HTR-8/SVneo (cell line): ENCODE data around the gene TP73.
"Not testable (repeated sequence)": the region's sequence is repeated elsewhere in the genome, so short reads cannot be mapped to it uniquely, and the experiment has no call there.

Experiments
- DNase-seq: peaks from one replicate; pipeline ENCODE4 v3.0.0; 2011; ENCODE audit warnings: low spot score, mixed read lengths; ENCODE audit not compliant: insufficient read length
- FAIRE-seq: peaks from 2 replicates; lab custom pipeline; 2011; peaks lifted over from hg19 to GRCh38; lab: Jason Lieb, UNC

TP73 gene

DNA sequence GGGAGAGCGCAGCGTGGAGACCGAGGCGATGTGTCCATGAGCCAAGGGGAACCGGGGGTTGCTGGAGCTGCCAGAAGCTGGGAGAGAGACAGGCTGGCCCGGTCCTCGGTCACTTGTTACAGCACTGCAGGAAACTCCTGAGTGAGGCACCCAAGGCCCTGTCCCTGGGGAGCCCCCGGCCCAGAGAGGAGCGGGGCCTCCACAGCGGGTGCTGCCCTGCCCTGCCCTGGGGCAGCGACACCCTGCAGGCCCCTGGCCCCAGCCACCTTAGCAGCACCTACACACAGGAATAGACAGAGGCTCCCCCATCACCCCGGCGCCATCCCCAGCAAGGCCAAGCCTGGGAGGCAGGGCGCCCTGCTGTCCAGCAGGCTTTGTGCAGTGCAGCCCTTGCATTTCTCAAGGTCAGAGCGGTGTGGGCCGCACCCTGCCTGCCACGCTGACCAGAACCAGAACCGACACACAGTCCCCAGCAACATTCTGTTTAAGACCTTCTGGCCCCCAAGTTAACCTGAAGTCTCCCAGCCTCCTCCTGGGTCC lies 34.4 kb upstream of the TP73 start:
- DNase-seq (no peak), FAIRE-seq (no peak)

DNA sequence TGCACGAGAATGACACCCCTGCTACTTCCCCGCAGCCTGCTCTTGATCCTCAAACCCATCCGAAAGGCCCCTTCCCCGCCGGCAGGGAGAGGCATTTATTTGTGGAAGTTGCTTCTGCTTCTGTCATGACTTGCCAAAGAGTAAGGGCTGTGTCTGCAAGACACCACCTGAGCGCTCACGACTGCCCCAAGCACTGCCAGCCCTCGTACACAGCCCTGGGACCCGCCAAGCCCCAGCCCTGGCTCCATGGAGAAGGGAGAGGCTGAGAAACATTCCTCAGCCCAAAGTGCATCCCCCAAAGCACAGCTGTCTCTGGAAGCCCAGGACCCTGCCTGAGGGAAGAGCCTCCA lies 33.8 kb upstream of the TP73 start:
- DNase-seq: no peak
- no peak for FAIRE-seq

DNA sequence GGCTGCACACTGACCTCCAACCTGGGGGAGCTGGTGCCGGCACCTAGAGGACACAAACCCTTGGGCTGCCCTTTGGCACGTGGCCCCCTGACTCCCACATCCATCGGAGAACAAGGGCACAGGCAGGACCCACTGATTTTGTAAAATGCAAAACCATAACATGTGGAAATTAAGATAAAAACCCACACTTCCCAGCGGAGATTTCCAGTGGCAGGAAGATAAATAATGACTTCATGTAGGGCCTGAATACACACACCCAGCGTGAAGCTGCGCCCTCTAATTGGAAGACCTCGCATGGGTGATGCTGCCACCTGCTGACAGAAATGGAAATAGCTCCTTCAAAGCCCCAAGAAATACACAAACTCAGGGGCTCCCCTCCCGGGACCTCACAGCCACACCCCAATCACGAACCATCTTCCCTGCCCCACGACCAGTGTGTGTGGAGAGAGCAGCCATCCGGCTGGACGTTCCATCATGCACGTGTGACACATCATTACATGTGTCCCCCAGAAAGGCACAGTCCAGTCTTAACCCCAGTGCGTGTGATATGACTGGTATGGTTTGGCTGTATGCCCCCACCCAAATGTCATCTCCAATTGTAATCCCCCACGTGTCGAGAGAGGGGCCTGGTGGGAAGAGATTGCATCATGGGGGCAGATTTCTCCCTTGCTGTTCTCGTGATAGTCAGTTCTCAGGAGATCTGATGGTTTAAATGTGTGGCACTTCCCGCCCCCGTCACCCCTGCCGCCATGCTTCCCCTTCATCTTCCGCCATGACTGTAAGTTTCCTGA lies 33.2 kb upstream of the TP73 start:
- peak; percentile 13 for FAIRE-seq

DNA sequence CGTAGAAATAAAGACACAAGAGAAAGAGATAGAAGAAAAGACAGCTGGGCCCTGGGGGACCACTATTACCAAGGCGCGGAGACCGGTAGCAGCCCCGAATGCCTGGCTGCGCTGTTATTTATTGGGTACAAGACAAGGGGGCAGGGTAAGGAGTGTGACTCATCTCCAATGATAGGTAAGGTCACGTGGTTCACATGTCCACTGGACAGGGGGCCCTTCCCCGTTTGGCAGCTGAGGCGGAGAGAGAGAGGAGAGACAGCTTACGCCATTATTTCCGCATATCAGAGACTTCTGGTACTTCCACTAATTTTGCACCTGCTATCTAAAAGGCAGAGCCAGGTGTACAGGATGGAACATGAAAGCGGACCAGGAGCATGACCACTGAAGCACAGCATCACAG lies 31.6 kb upstream of the TP73 start:
- FAIRE-seq: no peak
- no peak for DNase-seq

More for the DNA sequence above, 33.2 kb upstream of the TP73 start:
- peak; percentile 75 for DNase-seq

DNA sequence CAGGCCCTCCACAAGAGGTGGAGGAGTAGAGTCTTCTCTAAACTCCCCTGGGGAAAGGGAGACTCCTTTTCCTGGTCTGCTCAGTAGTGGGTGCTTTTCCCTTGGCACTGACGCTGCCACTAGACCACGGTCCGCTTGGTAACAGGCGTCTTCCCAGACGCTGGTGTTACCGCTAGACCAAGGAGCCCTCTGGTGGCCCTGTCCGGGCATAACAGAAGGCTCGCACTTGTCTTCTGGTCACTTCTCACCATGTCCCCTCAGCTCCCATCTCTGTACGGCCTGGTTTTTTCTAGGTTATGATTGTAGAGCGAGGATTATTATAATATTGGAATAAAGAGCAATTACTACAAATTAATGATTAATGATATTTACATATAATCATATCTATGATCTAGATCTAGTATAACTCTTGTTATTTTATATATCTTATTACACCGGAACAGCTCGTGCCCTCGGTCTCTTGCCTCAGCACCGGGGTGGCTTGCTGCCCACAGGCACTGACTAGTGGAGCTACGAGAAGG lies 31.1 kb upstream of the TP73 start:
- DNase-seq, FAIRE-seq: not testable (repeated sequence)

DNA sequence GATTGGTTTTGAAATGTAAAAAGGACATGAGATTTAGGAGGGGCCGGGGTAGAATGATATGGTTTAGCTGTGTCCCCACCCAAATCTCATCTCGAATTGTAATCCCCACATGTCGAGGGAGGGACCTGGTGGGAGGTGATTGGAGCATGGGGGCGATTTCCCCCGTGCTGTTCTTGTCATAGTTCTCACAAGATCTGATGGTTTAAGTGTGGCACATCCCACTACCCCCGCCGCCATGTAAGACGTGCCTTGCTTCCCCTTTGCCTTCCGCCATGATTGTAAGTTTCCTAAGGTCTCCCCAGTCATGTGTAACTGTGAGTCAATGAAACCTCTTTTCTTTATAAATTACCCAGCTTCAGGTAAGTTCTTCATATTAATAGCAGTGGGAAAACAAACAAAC lies 30.2 kb upstream of the TP73 start:
- DNase-seq, FAIRE-seq: not testable (repeated sequence)

DNA sequence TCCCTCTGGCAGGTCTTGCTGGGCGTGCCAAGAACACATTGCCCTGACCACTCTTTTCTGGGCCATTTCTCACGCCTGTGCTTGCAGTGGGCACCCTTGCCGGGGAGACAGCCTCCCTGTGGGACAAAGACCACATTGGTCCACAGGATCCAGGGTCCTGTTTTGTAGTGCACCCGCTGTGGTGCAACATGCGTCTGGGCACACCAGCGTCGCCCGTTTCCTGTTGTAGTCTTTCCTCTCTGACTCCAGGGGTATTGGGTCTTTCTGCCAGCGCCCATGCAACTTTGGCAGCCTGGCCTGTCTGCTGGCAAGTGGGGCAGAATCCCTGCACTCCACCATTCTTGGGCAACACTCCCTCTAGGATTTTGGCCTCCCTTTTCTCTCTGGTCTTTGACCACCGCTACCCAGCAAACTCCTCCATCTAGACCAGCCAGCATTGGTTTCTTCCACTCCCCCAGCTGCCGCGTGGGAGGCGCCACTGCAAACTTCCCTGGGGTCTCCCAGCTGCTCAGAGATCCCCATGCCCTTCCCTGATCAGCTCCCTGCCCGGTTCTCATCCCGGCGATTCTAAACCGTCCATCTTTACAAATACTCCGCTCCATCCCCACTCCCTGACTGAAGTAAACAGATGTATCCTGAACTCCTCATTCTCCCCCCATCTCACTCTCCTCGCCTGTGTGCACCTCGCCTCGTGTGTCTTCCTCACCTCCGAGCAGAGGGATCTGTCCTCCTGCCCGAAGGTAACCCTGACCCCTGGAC lies 28.7 kb upstream of the TP73 start:
- no peak for DNase-seq
- FAIRE-seq: no peak

DNA sequence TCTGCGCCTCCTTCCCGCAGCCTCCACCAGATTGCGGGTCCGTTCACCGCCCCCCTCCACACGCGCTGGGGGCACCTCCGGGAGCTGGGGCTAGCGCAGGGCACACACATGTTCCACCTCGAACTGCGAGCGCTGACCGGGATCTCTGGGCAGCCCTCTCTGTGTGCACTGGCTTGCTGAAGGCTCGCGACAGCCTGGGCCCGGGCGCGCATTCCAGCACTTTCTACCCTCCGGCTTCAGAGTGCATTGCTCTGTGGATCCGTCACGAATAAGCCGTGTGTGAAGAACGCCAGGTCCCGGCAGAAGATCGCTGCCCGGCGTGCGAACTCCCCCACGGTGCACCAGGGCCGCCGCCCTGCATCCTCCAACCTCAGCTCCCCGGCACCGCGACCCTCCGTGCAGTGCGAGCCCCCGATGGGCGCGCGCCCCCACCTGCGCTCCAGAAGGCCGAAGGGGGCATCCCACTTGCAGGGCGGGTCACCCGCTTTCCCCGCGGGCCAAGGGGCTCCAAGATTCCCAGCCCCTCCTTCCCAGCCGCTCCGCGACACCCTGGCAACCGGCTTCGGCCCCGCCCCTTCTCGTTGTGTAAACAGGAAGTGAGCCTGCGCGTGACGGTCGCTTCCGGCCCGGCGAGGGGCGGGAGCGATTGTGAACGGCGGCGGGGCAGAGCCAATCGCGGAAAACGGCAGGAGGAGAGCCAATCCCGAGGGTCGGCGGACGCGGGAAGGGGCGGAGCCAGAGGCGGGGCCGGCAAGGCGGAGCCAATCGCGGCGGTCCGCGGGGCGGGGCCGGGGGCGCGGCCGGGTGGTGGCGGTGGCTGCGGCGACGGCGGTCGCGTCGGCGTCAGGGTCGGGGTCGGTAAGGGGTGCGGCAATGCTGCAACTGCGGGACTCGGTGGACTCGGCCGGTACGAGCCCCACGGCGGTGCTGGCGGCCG lies 27.8 kb upstream of the TP73 start, which contains the start of gene TPRG1L:
Gene TPRG1L, plus strand, starts transcription at position 816 of the 937 bp plus-strand sequence. Its CDS starts 58 bp downstream, at position 874.
- FAIRE-seq: peak; percentile 93

DNA sequence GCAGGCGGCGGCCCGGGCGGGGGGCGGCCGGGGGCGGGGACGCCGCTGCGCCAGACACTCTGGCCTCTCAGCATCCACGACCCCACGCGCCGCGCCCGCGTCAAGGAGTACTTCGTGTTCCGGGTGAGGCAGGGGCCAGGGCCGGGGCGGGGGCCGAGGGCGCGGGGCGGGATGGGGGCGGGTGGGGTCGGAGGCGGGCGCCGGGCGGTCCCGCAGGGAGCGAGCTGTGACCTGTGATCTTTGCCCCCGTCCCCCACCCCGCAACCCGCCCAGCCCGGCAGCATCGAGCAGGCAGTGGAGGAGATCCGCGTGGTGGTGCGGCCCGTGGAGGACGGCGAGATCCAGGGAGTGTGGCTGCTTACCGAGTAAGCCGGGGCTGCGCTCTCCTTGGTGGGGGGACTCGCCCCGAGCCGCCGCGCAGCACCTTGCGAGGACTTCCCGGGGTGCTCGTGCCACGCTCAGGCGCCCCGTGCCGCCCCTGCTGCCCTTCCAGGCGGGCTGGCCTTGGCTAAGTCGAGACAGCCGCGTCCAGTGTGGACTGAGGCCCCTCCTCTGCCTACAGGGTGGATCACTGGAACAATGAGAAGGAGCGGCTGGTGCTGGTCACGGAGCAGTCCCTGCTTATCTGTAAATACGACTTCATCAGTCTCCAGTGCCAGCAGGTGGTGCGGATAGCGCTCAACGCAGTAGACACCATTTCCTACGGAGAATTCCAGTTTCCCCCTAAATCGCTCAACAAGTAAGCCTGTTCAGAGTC lies 27.0 kb upstream of the TP73 start:
- FAIRE-seq: peak; percentile 38
- DNase-seq: peak; percentile 45

More for the DNA sequence above, 27.8 kb upstream of the TP73 start, which contains the start of gene TPRG1L:
- peak; percentile 96 for DNase-seq

DNA sequence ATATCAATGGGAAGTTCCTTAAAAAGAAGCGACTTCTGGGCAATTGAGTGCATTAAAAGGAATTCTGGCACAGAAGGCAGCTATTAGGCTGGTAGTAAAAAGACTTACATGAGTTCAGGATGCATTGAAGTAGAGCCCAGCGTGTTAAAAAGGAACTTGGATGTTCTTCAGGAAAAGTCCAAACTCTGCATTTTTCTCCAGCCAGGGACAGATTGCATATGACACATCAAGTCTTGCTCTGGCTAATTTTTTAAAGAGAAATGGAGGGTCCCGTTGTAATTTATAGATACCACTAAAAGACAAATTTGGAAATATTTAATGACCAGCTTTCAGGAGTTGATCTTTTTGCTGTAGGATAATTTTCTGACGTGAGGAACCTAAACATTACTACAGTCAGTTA lies 26.3 kb upstream of the TP73 start:
- DNase-seq: no peak
- FAIRE-seq: no peak

DNA sequence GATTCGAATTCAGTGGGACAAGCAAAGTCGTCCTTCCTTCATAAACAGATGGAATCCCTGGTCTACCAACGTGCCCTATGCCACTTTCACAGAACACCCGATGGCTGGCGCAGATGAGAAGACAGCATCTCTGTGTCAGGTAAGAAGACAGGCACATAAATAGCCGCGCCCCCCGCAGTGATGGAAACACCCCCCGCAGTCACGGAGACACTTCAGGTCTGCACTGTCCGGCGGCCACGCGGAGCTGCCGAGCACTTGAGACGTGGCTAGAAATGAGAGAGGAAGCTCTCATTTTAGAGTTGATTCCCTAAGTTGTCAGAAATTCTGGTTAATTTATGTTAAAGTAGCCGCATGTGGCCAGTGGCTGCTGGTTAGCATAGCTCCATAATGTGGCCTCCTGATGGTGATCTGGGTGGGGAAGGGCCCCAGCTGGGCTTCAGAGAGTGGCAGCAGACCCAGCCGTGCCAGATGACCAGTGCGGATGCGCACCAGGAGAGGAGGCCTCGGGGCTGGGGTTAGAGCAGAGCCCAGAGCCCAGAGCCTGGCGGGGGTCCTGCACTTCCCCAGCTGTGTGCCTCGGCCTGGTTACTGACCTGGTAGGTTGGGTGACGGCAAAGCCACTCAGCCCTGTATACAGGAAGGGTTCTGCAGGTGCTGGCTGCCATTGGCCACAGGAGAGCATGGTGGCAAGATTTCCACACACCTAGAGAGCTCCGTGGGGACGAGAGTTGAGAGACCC lies 24.6 kb upstream of the TP73 start:
- FAIRE-seq: no peak

DNA sequence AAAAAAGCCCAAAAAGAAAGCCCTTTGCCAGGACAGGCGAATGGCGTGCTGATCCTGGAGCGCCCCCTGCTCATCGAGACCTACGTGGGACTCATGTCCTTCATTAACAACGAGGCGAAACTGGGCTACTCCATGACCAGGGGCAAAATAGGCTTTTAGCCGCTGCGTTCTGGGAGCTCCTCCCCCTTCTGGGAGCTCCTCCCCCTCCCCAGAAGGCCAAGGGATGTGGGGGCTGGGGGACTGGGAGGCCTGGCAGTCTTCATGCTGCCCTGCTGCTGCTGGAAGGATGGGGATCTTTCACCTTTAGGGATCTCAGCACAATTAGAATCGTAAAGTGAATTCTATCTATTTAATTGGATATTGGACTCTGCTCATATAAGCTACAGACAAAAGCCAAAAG lies 23.9 kb upstream of the TP73 start:
- DNase-seq (no peak), FAIRE-seq (no peak)

More for the DNA sequence above, 24.6 kb upstream of the TP73 start:
- DNase-seq: no peak

DNA sequence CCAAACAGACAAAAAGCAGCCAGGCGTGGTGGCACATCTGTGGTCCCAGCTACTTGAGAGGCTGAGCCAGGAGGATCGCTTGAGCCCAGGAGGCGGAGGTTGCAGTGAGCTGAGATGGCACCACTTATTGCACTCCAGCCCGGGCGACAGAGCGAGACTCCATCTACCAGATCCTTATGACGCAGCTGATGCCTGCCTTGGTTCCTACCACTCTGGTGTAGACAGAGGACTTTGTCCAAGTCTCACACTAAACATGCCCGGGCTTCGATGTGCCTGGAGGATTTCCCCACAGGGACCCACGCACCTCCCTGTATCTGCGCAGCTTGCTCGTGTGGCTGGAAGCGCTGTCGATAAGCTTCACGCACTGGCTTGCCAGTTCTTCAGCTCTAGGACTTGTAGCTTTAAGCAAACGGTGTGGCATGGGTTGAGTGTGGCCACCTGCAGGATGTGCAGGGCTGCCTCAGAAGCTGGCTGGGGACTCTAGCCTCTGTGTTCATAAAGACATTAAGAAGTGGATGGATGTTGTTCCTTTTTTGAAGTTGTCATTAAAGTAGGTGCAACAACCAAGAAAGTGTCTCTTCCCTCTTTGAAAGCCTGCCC lies 22.7 kb upstream of the TP73 start:
- FAIRE-seq (no peak), DNase-seq (no peak)

DNA sequence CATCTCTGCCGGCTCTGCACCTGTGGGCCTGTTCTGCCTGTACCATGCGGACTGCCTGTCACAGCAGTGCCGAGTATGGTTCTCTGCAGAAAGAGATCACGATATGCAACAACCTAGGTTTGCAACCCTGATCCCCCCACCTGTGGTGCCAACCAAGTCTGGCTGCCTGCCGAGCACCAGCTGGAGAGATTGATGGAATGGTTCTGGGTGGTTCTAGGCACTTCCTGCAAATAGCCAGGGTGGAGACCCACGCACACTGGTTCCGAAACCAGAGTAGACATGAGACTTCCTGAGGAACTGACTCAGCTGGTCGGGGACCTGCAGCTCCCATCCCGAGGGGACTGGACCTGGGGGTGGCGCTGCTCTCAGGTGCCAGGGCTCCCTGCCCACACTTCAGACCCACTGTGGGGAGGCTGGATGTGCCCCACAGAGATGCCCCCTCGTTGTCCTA lies 22.1 kb upstream of the TP73 start:
- FAIRE-seq (no peak), DNase-seq (no peak)

DNA sequence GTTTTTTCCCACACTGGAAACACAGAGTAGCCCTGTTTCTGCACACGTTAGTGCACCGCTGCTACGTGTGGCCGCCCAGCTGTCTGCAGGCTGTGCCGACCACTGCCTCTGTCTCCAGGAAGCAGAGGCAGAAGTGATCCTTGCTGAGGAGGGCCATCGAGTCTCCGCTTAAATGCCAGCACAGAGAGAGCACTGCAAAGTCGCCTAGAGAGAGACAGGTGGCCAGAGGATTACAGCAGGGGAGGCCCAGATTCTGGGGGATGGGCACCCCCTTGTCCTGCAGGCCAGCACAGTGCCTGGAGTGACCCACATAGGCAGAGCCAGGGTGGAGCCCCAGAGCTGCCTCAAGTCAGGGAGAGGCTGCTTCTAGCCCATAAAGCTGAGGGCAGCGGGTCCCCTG lies 21.4 kb upstream of the TP73 start:
- no peak for FAIRE-seq
- no peak for DNase-seq

DNA sequence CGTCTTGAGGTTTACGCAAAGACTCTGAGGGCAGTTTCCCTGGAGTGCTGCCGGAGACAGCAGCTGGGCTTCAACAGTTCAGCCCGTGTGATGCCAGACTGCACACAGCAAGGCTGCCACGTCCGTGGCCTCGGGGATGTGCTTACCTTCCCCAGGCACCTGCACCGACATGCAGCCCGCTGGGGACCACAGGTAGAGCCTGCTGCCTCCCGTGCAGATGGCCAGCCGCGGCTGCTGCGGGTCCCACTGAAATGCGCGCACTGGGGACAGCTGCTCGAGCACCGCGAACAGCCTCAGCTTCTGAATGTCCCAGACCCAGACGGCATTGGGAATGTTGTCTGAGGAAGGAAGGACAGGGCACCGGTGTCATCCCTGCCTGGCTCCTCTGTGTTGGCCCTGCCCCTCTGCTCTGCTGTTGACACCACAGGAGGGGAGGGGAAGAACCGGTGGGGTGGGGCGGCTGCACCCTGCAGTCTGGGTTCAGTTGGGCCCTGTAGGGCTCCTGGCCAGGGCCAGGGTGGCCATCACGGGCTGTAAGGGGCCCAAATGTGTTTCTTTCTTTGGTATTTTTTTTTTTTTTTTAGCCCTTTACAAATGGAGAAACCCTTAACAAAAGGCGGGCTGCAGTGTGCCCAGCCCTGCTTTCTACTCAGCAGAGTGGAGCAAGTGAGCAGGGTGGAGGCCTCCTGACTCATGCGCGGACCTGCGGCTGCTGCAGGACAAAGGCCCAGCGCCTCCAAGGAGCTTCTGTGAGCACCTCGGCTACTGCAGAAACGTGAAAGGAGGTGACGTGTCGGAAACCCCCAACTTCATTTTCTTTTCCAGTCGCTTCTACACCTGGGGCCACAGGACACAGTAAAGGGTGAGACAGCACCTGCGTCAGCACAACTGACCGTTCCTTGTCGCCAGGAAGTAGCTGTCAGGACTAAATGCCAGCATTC lies 20.7 kb upstream of the TP73 start:
- no peak for FAIRE-seq
- DNase-seq: no peak

DNA sequence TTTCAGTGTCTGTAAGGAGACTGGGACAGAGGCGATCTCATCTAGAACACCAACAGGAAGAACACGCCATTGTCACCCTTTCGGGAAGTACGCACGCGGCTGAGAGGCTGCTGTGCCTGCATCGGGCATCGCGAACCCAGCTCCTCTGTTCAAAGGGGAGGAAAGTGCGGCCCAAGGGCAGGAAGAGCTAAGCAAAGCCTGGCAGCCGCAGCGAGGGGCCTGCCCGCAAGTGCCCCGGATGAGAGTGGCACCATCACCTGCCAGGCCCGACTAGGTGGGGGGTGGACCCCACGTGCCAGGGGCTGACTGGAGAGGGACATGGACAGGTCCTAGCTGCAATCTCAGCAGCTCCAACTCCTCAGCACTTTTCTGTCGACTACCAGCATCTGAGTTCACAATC lies 20.0 kb upstream of the TP73 start:
- FAIRE-seq: no peak
- no peak for DNase-seq
